ENCODE measurements around the gene EXOC6B.

- TF ChIP-seq POLR2A (IDR thresholded peaks at IDR 0.05; ENCODE audit: low read depth, low read length), result no peak
- no peak for TF ChIP-seq PAX5 (IDR thresholded peaks at IDR 0.05; ENCODE audit: insufficient read depth, low read length, severe bottlenecking)
- no peak for TF ChIP-seq SPI1 (IDR thresholded peaks at IDR 0.05; ENCODE audit: low read depth, low read length)
- no peak for TF ChIP-seq POLR2AphosphoS5 (IDR thresholded peaks at IDR 0.05; ENCODE audit: low read depth, low read length)
Observed at GRCh38 chr2:72131371-72131891, 694.4 kb downstream of the EXOC6B start.

Data from GM12891 (cell line).